SU-DHL-6 (cell line): Measurements from ENCODE around the gene FUBP1.

Experiments
- CTCF ChIP-seq: fragments of 200-600 bp; sonication (generic); IDR thresholded peaks from one replicate; pipeline ENCODE4 v1.5.1; 2017; ENCODE audit warnings: antibody characterized with exemption, mild to moderate bottlenecking, low read length, moderate library complexity; ENCODE audit not compliant: insufficient read depth, poor library complexity, severe bottlenecking
- EZH2phosphoT487 ChIP-seq: fragments of 200-600 bp; sonication (generic), shearing (Covaris generic); conservative IDR thresholded peaks from 2 replicates; pipeline ENCODE4 v1.6.1; 2018; ENCODE audit warnings: mild to moderate bottlenecking, antibody characterized with exemption, low read length, moderate library complexity, mixed read lengths

GRCh38 chr1:77948841-77949424, 29.9 kb downstream of the FUBP1 start:
- TF ChIP-seq EZH2phosphoT487 = no peak
- no peak for TF ChIP-seq CTCF
